Testis (tissue), 2 donors: ENCODE measurements around the gene VPS11.

Experiments used
- POLR2A ChIP-seq: fragments of 450-650 bp; IDR thresholded peaks from one replicate; pipeline ENCODE4 v1.6.1; 2017; ENCODE audit warnings: antibody characterized with exemption, mild to moderate bottlenecking, moderate library complexity
- TF ChIP-seq, protein P1 (sequence below), 3 experiments: fragments of 450-650 bp in 2 of 3; fragments of 200-600 bp in 1 of 3; sonication (generic) in 1 of 3; IDR thresholded peaks; one replicate each; pipeline ENCODE4 v1.5.1; 2016 to 2019; ENCODE audit warnings: antibody characterized with exemption in 3 of 3, mild to moderate bottlenecking in 2 of 3, moderate library complexity in 1 of 3

DNA sequence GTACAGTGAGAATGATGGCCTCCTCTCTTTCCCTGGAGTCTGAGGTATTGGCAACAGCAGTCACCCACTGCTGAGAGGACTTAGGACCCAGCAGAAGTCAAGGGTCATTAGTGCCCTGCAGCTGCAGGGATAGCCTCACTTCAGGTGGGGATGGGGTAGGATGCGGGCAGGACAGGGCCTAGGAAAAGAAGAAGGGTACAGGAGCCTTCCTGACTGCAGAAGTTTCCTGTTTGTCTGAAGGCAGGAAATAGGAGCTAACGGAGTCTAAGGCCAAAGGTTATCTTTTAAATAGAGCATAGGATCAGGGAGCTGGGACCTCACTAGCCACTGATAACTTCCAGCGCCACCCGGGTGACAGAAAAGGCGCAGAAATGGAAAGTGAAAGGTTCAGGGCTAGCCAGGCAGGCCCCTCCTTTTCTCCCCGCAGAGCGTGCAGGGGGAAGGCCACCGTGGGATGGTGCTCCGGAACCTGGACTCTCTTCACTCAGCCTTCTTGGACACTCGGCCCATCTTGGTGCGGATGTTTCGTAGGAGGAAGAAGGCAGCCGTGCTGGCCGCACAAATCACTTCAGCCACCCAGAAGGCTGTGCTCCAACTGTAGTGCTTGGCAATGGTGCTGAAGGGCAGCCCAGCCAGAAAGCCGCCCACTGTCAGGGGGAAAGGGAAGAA is 43.1 kb upstream of the VPS11 start:
- TF ChIP-seq, protein P1, sequence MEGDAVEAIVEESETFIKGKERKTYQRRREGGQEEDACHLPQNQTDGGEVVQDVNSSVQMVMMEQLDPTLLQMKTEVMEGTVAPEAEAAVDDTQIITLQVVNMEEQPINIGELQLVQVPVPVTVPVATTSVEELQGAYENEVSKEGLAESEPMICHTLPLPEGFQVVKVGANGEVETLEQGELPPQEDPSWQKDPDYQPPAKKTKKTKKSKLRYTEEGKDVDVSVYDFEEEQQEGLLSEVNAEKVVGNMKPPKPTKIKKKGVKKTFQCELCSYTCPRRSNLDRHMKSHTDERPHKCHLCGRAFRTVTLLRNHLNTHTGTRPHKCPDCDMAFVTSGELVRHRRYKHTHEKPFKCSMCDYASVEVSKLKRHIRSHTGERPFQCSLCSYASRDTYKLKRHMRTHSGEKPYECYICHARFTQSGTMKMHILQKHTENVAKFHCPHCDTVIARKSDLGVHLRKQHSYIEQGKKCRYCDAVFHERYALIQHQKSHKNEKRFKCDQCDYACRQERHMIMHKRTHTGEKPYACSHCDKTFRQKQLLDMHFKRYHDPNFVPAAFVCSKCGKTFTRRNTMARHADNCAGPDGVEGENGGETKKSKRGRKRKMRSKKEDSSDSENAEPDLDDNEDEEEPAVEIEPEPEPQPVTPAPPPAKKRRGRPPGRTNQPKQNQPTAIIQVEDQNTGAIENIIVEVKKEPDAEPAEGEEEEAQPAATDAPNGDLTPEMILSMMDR (IDR thresholded peaks at IDR 0.05) = no peak
- TF ChIP-seq POLR2A = no peak
